A549 (cell line): Measurements from ENCODE around the gene CTNNBL1. TPM values are rescaled to one million over a fixed set of nuclear protein-coding genes. Genes with fewer than 3 reads are reported as not detected.
"Not testable (repeated sequence)": the region's sequence is repeated elsewhere in the genome, so short reads cannot be mapped to it uniquely, and the experiment has no call there.

Experiments used
- ATAC-seq, 2 experiments: fragments of 200-7000 bp in 1 of 2; fragments of >200 bp in 1 of 2; cut with Nextera tagmentation in 1 of 2; cut with Tn5 transposase in 1 of 2; 3 replicates each; pipeline versions ENCODE4 v1.8.0 to v1.9.1; 2018 to 2020; ENCODE audit warnings: mild to moderate bottlenecking in 1 of 2, moderate library complexity in 1 of 2
- CTCF ChIA-PET: fragments of 300-600 bp; sonication (Branson Sonifier 250); formaldehyde crosslinking; extraction: SDS; loops from one replicate; lab custom pipeline; 2021; ENCODE audit warnings: antibody characterized with exemption, inconsistent platforms; lab: Yijun Ruan, JAX
- POLR2A ChIA-PET: fragments of 350-600 bp; formaldehyde crosslinking; extraction: SDS; loops from one replicate; lab custom pipeline; 2021; ENCODE audit warnings: antibody characterized with exemption, inconsistent platforms; lab: Yijun Ruan, JAX
- DNase-seq, 2 experiments: peaks; one replicate each; pipeline versions ENCODE4 v3.0.0 to v3.0.0-alpha.2; 2011 to 2016; ENCODE audit warnings: low read depth in 1 of 2, low spot score in 1 of 2
- FAIRE-seq: peaks from 2 replicates; lab custom pipeline; 2011; peaks lifted over from hg19 to GRCh38; lab: Jason Lieb, UNC
- H3K27ac ChIP-seq, 2 experiments: fragments of >200 bp; sonication (Bioruptor Twin); formaldehyde crosslinking; 3 replicates each; pipeline ENCODE4 v1.5.1; 2016 to 2017
- H3K4me1 ChIP-seq: fragments of >200 bp; sonication (Bioruptor Twin); formaldehyde crosslinking; 3 replicates; pipeline ENCODE4 v1.6.1; 2016
- H3K4me2 ChIP-seq: fragments of >200 bp; sonication (Bioruptor Twin); formaldehyde crosslinking; 3 replicates; pipeline ENCODE4 v1.6.1; 2016
- H3K4me3 ChIP-seq: fragments of >200 bp; sonication (Bioruptor Twin); formaldehyde crosslinking; 3 replicates; pipeline ENCODE4 v1.5.1; 2016
- H3K9me3 ChIP-seq: fragments of >200 bp; sonication (Bioruptor Twin); formaldehyde crosslinking; 3 replicates; pipeline ENCODE4 v1.6.1; 2016
- CBX8 ChIP-seq: fragments of 200-600 bp; sonication (generic); IDR thresholded peaks from 2 replicates; pipeline ENCODE4 v1.6.1; 2016
- CHD4 ChIP-seq: fragments of 200-600 bp; sonication (generic); IDR thresholded peaks from 2 replicates; pipeline ENCODE4 v1.6.1; 2016; ENCODE audit warnings: antibody characterized with exemption, mild to moderate bottlenecking, borderline replicate concordance
- FOSL2 ChIP-seq, 2 experiments: fragments of 450-650 bp in 1 of 2; fragments of >200 bp in 1 of 2; sonication (Bioruptor Twin) in 1 of 2; formaldehyde crosslinking; IDR thresholded peaks; 2 replicates each; pipeline versions ENCODE4 v1.5.0 to v1.6.1; 2016 to 2020; ENCODE audit warnings: mild to moderate bottlenecking in 1 of 2, moderate library complexity in 1 of 2
- GATA3 ChIP-seq: IDR thresholded peaks from 2 replicates; pipeline ENCODE4 v1.6.1; 2012; ENCODE audit warnings: borderline replicate concordance
- HDAC2 ChIP-seq: fragments of 200-600 bp; sonication (generic); IDR thresholded peaks from 2 replicates; pipeline ENCODE4 v1.6.1; 2016
- HOXB5 ChIP-seq: fragments of 250-450 bp; sonication (Bioruptor Pico); IDR thresholded peaks from 2 replicates; pipeline ENCODE4 v1.5.0; 2020; ENCODE audit warnings: mild to moderate bottlenecking, moderate library complexity
- MYC ChIP-seq: IDR thresholded peaks from 2 replicates; pipeline ENCODE4 v1.6.1; 2012; ENCODE audit warnings: mild to moderate bottlenecking, inconsistent platforms, low read length, improper control_type of control experiment, borderline replicate concordance
- NFE2L2 ChIP-seq: fragments of 150-350 bp; conservative IDR thresholded peaks from 2 replicates; pipeline ENCODE4 v1.6.1; 2014; ENCODE audit warnings: low read length
- NPAS2 ChIP-seq: fragments of 250-450 bp; sonication (Bioruptor Pico); IDR thresholded peaks from 2 replicates; pipeline ENCODE4 v1.8.0; 2022; ENCODE audit warnings: mild to moderate bottlenecking, moderate library complexity, borderline replicate concordance
- RFX5 ChIP-seq: fragments of 450-650 bp; IDR thresholded peaks from 2 replicates; pipeline ENCODE4 v1.7.1; 2014; ENCODE audit warnings: antibody characterized with exemption, mild to moderate bottlenecking, moderate library complexity
- WGBS: methylation state at CpG from one replicate; pipeline ENCODE4 v1.1.6; 2017; ENCODE audit errors: missing lambda C conversion rate; 5-methylcytosine and 5-hydroxymethylcytosine counted together
- polyA plus RNA-seq, 4 experiments: library from polyadenylated mRNA; depleted of rRNA in 3 of 4; stranded (reverse); fragments of >200 nt; fragmentation: RNase III in 1 of 4; extraction: RNeasy Plus Mini Kit Qiagen cat#74134 plus additional on column Dnase treatment in 1 of 4; gene quantifications; 2 replicates in 3 of 4; 3 replicates in 1 of 4; pipeline ENCODE4 v1.2.3, GENCODE V29; 2011 to 2017
- TF ChIP-seq, protein P1 (sequence below): IDR thresholded peaks from 2 replicates; pipeline ENCODE4 v1.6.1; 2012; ENCODE audit warnings: low read depth, borderline replicate concordance
- TF ChIP-seq, protein P2 (sequence below): fragments of >200 bp; sonication (Bioruptor Twin); formaldehyde crosslinking; IDR thresholded peaks from 3 replicates; pipeline ENCODE4 v1.5.1; 2016

Gene CTNNBL1
- polyA plus RNA-seq, 2 of the 4 experiments (the other 2 are of a cell fraction) = 41.0 to 59.9 TPM

DNA sequence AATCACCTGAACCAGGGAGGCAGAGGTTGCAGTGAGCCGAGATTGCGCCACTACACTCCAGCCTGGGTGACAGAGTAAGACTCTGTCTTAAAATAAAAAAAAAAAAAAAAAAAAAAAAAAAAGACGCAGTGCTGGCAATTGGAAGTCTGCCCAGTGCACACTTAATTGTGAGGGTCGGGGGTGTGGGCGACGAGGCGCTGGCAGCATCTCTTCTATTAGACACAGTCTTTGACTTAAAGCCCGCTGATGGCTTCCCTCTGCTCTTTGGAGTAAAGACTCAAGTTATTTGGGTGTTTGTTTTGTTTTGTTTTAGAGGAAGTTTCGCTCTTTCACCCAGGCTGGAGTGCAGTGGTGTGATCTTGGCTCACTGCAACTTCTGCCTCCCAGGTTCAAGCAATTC, 10.7 kb upstream of the CTNNBL1 start:
- POLR2A ChIA-PET, H3K4me3 ChIP-seq, H3K9me3 ChIP-seq, FAIRE-seq, H3K4me1 ChIP-seq, DNase-seq, H3K27ac ChIP-seq, ATAC-seq, CTCF ChIA-PET, H3K4me2 ChIP-seq: not testable (repeated sequence)
- 18% methylated on average over 9 of the region's 9 CpGs for WGBS

DNA sequence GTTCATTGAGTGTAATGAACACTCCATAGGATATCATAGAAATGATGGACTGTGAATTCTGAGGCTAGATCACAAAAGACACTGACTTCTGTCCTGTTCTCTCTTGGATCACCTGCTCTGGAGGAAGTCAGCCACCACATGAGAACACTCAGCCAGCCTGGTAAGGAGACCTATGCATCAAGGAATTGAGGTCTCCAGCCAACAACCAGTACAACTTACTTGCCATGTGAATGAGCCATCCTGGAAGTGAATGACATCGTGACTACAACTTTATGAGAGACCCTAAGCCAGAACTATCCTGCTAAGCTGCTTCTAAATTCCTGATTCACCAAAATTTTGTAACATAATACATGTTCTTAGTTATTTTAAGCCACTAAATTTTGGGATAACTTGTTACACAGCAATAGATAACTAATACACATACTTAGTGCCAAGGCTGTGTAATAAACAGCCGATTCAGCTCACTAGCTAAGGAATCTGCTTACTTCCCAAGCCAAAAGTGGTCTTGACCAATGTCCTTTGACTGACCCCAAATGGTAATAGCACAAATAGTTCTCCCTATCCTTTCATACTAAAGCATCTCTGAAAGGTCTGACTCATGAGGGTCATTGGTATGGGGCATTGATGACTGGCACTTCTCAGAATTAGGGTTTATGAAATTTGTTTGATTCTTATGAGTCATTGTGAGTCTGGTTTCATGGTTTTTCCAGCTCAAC, 6.9 kb upstream of the CTNNBL1 start:
- POLR2A ChIA-PET = no interaction called here
- CTCF ChIA-PET = interaction anchor here (0.8 to 1.5 kb wide), 2 partner anchors 18 to 123 kb away, joined by 3 to 4 read pairs; no protein-coding TSS in a partner anchor
- TF ChIP-seq, protein P1, sequence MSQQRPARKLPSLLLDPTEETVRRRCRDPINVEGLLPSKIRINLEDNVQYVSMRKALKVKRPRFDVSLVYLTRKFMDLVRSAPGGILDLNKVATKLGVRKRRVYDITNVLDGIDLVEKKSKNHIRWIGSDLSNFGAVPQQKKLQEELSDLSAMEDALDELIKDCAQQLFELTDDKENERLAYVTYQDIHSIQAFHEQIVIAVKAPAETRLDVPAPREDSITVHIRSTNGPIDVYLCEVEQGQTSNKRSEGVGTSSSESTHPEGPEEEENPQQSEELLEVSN = no peak
- TF ChIP-seq RFX5 (no peak), FOSL2 (IDR thresholded peaks at IDR 0.05) (0 out of 2 replicates have a peak, but pooled peaks have one; percentile 31), FOSL2 (CRISPR knock-in tag; IDR thresholded peaks at IDR 0.05) (peak; percentile 47)
- no peak overlapping the region for H3K4me3 ChIP-seq
- ATAC-seq (peak in 1 of 2 experiments; percentile 38; a peak in 2 of 6 replicates), DNase-seq (no peak), FAIRE-seq (no peak)
- H3K4me1 ChIP-seq = no peaks in the 10 kb centered on the region
- H3K4me2 ChIP-seq = no peak overlapping the region
- peaks cover 2% of the 10 kb centered on the region; the same call in 1 of the 3 replicates for H3K9me3 ChIP-seq
- WGBS = 17% methylated on average over 2 of the region's 2 CpGs
- no peak overlapping the region for H3K27ac ChIP-seq

DNA sequence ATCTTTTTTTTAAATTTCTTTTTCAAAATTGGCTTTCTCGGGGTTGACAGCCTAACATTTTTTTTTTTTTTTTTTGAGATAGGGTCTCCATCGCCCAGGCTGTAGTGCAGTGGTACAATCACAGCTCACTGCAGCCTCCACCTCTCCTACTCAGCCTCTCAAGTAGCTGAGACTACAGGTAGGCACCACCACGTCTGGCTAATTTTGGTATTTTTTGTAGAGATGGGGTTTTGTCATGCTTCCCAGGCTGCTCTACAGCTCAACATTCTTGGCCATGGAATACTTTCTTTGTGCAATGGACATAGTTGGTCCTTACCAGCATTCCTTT, 6.4 kb upstream of the CTNNBL1 start:
- Histone ChIP-seq H3K4me2 (no peak overlapping the region), H3K9me3 (peaks cover 2% of the 10 kb centered on the region; the same call in 1 of the 3 replicates), H3K4me3 (no peak overlapping the region), H3K27ac (no peak overlapping the region), H3K4me1 (no peaks in the 10 kb centered on the region)
- WGBS = 11% methylated on average over 3 of the region's 3 CpGs
- ATAC-seq (no peak), DNase-seq (no peak), FAIRE-seq (no peak)
- POLR2A ChIA-PET = no interaction called here
- CTCF ChIA-PET = interaction anchor here (0.8 kb wide), 1 partner anchor 18 kb away, joined by 3 read pairs; no protein-coding TSS in a partner anchor
- TF ChIP-seq CBX8 (no peak), GATA3 (no peak), CHD4 (no peak), MYC (no peak), RFX5 (no peak), NPAS2 (no peak), HOXB5 (CRISPR knock-in tag) (no peak), HDAC2 (no peak)
- TF ChIP-seq, protein P2, sequence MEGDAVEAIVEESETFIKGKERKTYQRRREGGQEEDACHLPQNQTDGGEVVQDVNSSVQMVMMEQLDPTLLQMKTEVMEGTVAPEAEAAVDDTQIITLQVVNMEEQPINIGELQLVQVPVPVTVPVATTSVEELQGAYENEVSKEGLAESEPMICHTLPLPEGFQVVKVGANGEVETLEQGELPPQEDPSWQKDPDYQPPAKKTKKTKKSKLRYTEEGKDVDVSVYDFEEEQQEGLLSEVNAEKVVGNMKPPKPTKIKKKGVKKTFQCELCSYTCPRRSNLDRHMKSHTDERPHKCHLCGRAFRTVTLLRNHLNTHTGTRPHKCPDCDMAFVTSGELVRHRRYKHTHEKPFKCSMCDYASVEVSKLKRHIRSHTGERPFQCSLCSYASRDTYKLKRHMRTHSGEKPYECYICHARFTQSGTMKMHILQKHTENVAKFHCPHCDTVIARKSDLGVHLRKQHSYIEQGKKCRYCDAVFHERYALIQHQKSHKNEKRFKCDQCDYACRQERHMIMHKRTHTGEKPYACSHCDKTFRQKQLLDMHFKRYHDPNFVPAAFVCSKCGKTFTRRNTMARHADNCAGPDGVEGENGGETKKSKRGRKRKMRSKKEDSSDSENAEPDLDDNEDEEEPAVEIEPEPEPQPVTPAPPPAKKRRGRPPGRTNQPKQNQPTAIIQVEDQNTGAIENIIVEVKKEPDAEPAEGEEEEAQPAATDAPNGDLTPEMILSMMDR = no peak
- TF ChIP-seq, all 56 proteins: peak for 0

DNA sequence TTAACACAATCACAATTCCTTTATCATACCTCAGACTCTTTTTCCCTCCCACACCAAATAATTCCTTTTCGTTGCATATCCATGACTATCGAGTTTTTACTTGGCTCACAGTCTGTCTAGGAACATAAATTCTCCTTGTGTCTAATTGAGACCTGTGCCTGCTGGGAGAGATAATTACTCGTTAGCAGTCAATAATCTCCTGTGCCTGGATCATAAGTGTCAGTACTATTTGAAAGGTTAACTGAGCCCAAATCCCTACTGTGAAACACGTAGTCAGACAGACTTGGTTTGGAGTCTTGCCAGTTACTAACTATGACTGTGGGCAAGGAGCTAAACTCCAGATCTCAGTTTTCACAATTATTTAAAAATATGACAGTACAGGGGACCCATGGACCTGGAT, 5.7 kb upstream of the CTNNBL1 start:
- no peak overlapping the region for H3K4me2 ChIP-seq
- H3K4me3 ChIP-seq = no peak overlapping the region
- POLR2A ChIA-PET = no interaction called here
- no peak overlapping the region for H3K27ac ChIP-seq
- no peaks in the 10 kb centered on the region for H3K4me1 ChIP-seq
- TF ChIP-seq NFE2L2 (no peak), HOXB5 (CRISPR knock-in tag) (no peak)
- peaks cover 2% of the 10 kb centered on the region; the same call in 1 of the 3 replicates for H3K9me3 ChIP-seq
- FAIRE-seq (no peak), DNase-seq (no peak), ATAC-seq (no peak)
- 0% methylated on average over 4 of the region's 4 CpGs for WGBS
- CTCF ChIA-PET = no interaction called here
